K562 (cell line): ENCODE measurements around the gene MDK. TPM values are rescaled to one million over a fixed set of nuclear protein-coding genes. Genes with fewer than 3 reads are reported as not detected.

Experiments
- CBX1 ChIP-seq: sonication (generic); IDR thresholded peaks from 2 replicates; pipeline ENCODE4 v1.6.1; 2016; ENCODE audit warnings: antibody characterized with exemption, low read depth, mild to moderate bottlenecking
- ESRRB ChIP-seq: fragments of 250-450 bp; sonication (Bioruptor Pico); IDR thresholded peaks from 2 replicates; pipeline ENCODE4 v1.5.0; 2020; ENCODE audit warnings: mild to moderate bottlenecking, moderate library complexity, borderline replicate concordance
- FOSL1 ChIP-seq: fragments of 200-800 bp; sonication (Bioruptor generic); conservative IDR thresholded peaks from 2 replicates; pipeline ENCODE4 v1.6.1; 2016; ENCODE audit warnings: missing genetic modification characterization, missing compliant biosample characterization
- HEY1 ChIP-seq: fragments of 250-450 bp; sonication (Bioruptor Pico); IDR thresholded peaks from 2 replicates; pipeline ENCODE4 v1.5.0; 2020; ENCODE audit warnings: mild to moderate bottlenecking, moderate library complexity, borderline replicate concordance
- ILF3 ChIP-seq: fragments of 450-650 bp; IDR thresholded peaks from 2 replicates; pipeline ENCODE4 v1.6.1; 2018; ENCODE audit warnings: antibody characterized with exemption, mild to moderate bottlenecking, moderate library complexity, borderline replicate concordance
- MAFF ChIP-seq: IDR thresholded peaks from 2 replicates; pipeline ENCODE4 v1.6.1; 2012; ENCODE audit warnings: low read length, improper control_type of control experiment
- SAP30 ChIP-seq: fragments of 200-600 bp; sonication (generic); IDR thresholded peaks from 2 replicates; pipeline ENCODE4 v1.6.1; 2012; ENCODE audit warnings: borderline replicate concordance, low read depth, mild to moderate bottlenecking, moderate library complexity, low read length, control low read depth, inconsistent platforms; ENCODE audit not compliant: insufficient read depth, poor library complexity, severe bottlenecking
- SMAD1 ChIP-seq: fragments of 150-350 bp; IDR thresholded peaks from 2 replicates; pipeline ENCODE4 v1.6.1; 2014; ENCODE audit warnings: low read length, low read depth; ENCODE audit not compliant: partially characterized antibody
- SOX6 ChIP-seq: fragments of 450-650 bp; IDR thresholded peaks from 2 replicates; pipeline ENCODE4 v1.6.1; 2014; ENCODE audit warnings: mild to moderate bottlenecking
- TFAM ChIP-seq: fragments of 250-450 bp; sonication (Bioruptor Pico); conservative IDR thresholded peaks from 2 replicates; pipeline ENCODE4 v1.5.0; 2021; ENCODE audit warnings: mild to moderate bottlenecking, moderate library complexity
- XRCC4 ChIP-seq: IDR thresholded peaks from one replicate; pipeline ENCODE4 v1.6.1; 2011; ENCODE audit not compliant: insufficient read depth, insufficient read length; ENCODE audit errors: extremely low read depth
- ZNF143 ChIP-seq: sonication (generic); formaldehyde crosslinking; IDR thresholded peaks from 2 replicates; pipeline ENCODE4 v1.9.0; 2022; ENCODE audit warnings: mild to moderate bottlenecking, missing genetic modification reagents
- ZNF311 ChIP-seq: fragments of 250-450 bp; sonication (Bioruptor Pico); IDR thresholded peaks from 2 replicates; pipeline ENCODE4 v1.4.0; 2020; ENCODE audit warnings: mild to moderate bottlenecking, moderate library complexity
- ZNF695 ChIP-seq: fragments of 450-650 bp; formaldehyde crosslinking; IDR thresholded peaks from 2 replicates; pipeline ENCODE4 v1.4.0; 2020; ENCODE audit warnings: mild to moderate bottlenecking, moderate library complexity
- polyA plus RNA-seq, 8 experiments: library from polyadenylated mRNA; depleted of rRNA in 4 of 8; stranded (reverse) in 5 of 8; unstranded in 3 of 8; fragments of >200 nt; fragmentation: Nextera tagmentation in 2 of 8; fragmentation: Illumina TruSeq in 1 of 8; extraction: Ambion mirVana in 2 of 8; extraction: Trizol in 1 of 8; gene quantifications; 2 replicates each; pipeline versions ENCODE4 v1.2.1 to v1.2.3, GENCODE V29; 2011 to 2014; ENCODE audit warnings: inconsistent platforms in 1 of 8, missing spikeins in 1 of 8
- total RNA-seq, 7 experiments: library from RNA; depleted of rRNA in 6 of 7; stranded (reverse); fragments of >200 nt in 6 of 7; fragmentation: Illumina TruSeq in 2 of 7; extraction: Trizol in 2 of 7; gene quantifications; 2 replicates each; pipeline versions ENCODE4 v1.2.1 to v1.2.3, GENCODE V29; 2011 to 2021; ENCODE audit warnings: low replicate concordance in 1 of 7
- TF ChIP-seq, protein P1 (sequence below): fragments of 200-800 bp; sonication (Bioruptor generic); IDR thresholded peaks from 2 replicates; pipeline ENCODE4 v1.6.1; 2016; ENCODE audit warnings: missing genetic modification characterization, missing compliant biosample characterization
- TF ChIP-seq, protein P2 (sequence below): fragments of 450-650 bp; IDR thresholded peaks from 2 replicates; pipeline ENCODE4 v1.6.1; 2018; ENCODE audit not compliant: partially characterized antibody
- TF ChIP-seq, protein P3 (sequence below): sonication (generic); formaldehyde crosslinking; IDR thresholded peaks from 2 replicates; pipeline ENCODE4 v1.8.0; 2023; ENCODE audit warnings: mild to moderate bottlenecking, missing genetic modification reagents

MDK gene
- total and polyA plus RNA-seq, 9 of the 15 experiments (the other 6 are each of a cell fraction or from before 2014, with no cell fraction given): 20.7 to 700 (median 350) TPM

DNA sequence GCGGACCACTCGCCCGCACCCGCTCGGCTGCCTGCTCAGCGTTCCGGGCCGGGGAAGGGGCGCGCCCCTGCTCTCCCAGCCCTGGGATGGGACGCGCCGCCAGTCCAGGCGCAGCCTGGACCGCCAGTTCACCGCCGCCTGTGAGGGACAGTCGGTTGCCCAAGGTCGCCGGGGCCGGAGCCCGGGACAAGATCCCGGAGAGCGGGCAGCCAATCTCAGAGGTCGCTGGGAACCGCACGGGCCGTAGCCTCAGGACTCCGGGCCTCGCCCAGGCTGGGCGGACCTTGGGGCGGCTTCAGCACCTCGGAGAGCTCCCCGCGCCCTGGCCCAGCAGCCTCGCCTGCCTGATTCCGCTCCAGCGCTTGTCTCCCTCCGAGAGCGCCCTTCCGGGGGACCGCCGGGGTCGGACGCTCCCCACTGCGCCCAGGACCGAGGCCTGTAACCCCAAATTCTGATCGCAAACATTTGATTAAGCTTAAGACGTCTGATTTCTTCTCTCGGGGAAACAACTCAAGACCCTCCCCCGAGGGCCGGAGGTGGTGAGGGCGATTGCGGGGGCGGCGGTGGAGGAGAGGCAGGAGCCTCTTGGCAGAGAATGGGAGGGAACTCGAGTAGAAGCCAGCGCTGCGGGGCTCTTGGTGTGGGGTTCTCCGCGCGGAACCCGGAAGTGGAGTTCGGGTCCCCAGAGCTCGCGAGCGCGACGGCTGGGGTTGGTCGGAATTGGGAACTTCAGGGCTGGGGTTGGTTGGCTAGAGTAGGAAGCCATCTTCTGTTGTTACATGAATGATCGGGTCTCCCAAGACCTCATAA lies 11.2 kb downstream of the MDK start (continued):
- TF ChIP-seq ZNF311 (CRISPR knock-in tag) (no peak; the same call in 1 of the 2 replicates), CBX1 (no peak), ZNF695 (CRISPR knock-in tag) (no peak), ILF3 (no peak), SOX6 (no peak), MAFF (no peak), ESRRB (CRISPR knock-in tag) (no peak), HEY1 (CRISPR knock-in tag) (no peak), ZNF143 (CRISPR knock-in tag) (no peak), XRCC4 (no peak), SAP30 (peak; percentile 97), FOSL1 (tag) (no peak), TFAM (CRISPR knock-in tag) (no peak), SMAD1 (no peak)
- TF ChIP-seq, protein P1, sequence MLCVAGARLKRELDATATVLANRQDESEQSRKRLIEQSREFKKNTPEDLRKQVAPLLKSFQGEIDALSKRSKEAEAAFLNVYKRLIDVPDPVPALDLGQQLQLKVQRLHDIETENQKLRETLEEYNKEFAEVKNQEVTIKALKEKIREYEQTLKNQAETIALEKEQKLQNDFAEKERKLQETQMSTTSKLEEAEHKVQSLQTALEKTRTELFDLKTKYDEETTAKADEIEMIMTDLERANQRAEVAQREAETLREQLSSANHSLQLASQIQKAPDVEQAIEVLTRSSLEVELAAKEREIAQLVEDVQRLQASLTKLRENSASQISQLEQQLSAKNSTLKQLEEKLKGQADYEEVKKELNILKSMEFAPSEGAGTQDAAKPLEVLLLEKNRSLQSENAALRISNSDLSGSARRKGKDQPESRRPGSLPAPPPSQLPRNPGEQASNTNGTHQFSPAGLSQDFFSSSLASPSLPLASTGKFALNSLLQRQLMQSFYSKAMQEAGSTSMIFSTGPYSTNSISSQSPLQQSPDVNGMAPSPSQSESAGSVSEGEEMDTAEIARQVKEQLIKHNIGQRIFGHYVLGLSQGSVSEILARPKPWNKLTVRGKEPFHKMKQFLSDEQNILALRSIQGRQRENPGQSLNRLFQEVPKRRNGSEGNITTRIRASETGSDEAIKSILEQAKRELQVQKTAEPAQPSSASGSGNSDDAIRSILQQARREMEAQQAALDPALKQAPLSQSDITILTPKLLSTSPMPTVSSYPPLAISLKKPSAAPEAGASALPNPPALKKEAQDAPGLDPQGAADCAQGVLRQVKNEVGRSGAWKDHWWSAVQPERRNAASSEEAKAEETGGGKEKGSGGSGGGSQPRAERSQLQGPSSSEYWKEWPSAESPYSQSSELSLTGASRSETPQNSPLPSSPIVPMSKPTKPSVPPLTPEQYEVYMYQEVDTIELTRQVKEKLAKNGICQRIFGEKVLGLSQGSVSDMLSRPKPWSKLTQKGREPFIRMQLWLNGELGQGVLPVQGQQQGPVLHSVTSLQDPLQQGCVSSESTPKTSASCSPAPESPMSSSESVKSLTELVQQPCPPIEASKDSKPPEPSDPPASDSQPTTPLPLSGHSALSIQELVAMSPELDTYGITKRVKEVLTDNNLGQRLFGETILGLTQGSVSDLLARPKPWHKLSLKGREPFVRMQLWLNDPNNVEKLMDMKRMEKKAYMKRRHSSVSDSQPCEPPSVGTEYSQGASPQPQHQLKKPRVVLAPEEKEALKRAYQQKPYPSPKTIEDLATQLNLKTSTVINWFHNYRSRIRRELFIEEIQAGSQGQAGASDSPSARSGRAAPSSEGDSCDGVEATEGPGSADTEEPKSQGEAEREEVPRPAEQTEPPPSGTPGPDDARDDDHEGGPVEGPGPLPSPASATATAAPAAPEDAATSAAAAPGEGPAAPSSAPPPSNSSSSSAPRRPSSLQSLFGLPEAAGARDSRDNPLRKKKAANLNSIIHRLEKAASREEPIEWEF (CRISPR knock-in tag): no peak
- TF ChIP-seq, protein P2, sequence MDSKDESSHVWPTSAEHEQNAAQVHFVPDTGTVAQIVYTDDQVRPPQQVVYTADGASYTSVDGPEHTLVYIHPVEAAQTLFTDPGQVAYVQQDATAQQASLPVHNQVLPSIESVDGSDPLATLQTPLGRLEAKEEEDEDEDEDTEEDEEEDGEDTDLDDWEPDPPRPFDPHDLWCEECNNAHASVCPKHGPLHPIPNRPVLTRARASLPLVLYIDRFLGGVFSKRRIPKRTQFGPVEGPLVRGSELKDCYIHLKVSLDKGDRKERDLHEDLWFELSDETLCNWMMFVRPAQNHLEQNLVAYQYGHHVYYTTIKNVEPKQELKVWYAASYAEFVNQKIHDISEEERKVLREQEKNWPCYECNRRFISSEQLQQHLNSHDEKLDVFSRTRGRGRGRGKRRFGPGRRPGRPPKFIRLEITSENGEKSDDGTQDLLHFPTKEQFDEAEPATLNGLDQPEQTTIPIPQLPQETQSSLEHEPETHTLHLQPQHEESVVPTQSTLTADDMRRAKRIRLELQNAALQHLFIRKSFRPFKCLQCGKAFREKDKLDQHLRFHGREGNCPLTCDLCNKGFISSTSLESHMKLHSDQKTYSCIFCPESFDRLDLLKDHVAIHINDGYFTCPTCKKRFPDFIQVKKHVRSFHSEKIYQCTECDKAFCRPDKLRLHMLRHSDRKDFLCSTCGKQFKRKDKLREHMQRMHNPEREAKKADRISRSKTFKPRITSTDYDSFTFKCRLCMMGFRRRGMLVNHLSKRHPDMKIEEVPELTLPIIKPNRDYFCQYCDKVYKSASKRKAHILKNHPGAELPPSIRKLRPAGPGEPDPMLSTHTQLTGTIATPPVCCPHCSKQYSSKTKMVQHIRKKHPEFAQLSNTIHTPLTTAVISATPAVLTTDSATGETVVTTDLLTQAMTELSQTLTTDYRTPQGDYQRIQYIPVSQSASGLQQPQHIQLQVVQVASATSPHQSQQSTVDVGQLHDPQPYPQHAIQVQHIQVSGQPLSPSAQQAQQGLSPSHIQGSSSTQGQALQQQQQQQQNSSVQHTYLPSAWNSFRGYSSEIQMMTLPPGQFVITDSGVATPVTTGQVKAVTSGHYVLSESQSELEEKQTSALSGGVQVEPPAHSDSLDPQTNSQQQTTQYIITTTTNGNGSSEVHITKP: no peak
- TF ChIP-seq, protein P3, sequence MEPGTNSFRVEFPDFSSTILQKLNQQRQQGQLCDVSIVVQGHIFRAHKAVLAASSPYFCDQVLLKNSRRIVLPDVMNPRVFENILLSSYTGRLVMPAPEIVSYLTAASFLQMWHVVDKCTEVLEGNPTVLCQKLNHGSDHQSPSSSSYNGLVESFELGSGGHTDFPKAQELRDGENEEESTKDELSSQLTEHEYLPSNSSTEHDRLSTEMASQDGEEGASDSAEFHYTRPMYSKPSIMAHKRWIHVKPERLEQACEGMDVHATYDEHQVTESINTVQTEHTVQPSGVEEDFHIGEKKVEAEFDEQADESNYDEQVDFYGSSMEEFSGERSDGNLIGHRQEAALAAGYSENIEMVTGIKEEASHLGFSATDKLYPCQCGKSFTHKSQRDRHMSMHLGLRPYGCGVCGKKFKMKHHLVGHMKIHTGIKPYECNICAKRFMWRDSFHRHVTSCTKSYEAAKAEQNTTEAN: peak; percentile 28; the same call in 1 of the 2 replicates
